ENCODE results near the gene XPO4. TPM values are rescaled to one million over a fixed set of nuclear protein-coding genes. Genes with fewer than 3 reads are reported as not detected.
"Not testable (repeated sequence)": the region's sequence is repeated elsewhere in the genome, so short reads cannot be mapped to it uniquely, and the experiment has no call there.

Gene XPO4
- polyA plus RNA-seq (2013) = 11.4 TPM

- 0% methylated on average over 70 of the region's 81 CpGs for WGBS (ENCODE audit: insufficient coverage)
- ChIA-PET POLR2A (interaction anchor here (0.5 to 0.7 kb wide), 3 partner anchors 18 to 121 kb away, joined by 3 to 6 read pairs (median 3); no protein-coding TSS in a partner anchor), CTCF (interaction anchor here (0.6 to 2.6 kb wide), 3 partner anchors 11 to 558 kb away, joined by 3 to 11 read pairs (median 4); no protein-coding TSS in a partner anchor)
- DNase-seq = peak; percentile 74 to 91 (median 90)
- Histone ChIP-seq H3K27me3 (replicated peaks in 2 of 5; ENCODE audit: control insufficient read depth in 4 of 5, insufficient read depth in 5 of 5, low read length in 4 of 5) (no peaks in the 10 kb centered on the region), H3K4me3 (ENCODE audit: control insufficient read depth in 1 of 7, extremely low read depth in 1 of 7, insufficient read depth in 4 of 7, low read depth in 2 of 7, low read length in 6 of 7) (peak within 1 kb of the TSS; percentile 89 to 99 (median 95)), H3K27ac (ENCODE audit: insufficient read depth in 1 of 2, low read depth in 1 of 2, low read length in 2 of 2, poor library complexity in 1 of 2, severe bottlenecking in 2 of 2) (peak within 1 kb of the TSS; percentile 91 to 96), H3K4me1 (ENCODE audit: control extremely low read depth in 1 of 4, control insufficient read depth in 4 of 4, insufficient read depth in 4 of 4, low read length in 3 of 4) (peaks cover 6 to 17% (median 13%) of the 10 kb centered on the region in 4 experiments), H3K36me3 (ENCODE audit: control insufficient read depth in 4 of 4, insufficient read depth in 4 of 4, low read length in 3 of 4) (peaks cover 0 to 13% (median 8%) of the 10 kb centered on the region in 4 experiments), H3K9me3 (ENCODE audit: control extremely low read depth in 1 of 5, control insufficient read depth in 4 of 5, insufficient read depth in 2 of 5, low read depth in 1 of 5, low read length in 4 of 5) (no peaks in the 10 kb centered on the region)
These were observed at the start of gene XPO4 for GRCh38 chr13:20902438-20903163. Gene XPO4 (minus strand): TSS chr13:20902746. CDS start chr13:20902738, 8 bp downstream.

DNA sequence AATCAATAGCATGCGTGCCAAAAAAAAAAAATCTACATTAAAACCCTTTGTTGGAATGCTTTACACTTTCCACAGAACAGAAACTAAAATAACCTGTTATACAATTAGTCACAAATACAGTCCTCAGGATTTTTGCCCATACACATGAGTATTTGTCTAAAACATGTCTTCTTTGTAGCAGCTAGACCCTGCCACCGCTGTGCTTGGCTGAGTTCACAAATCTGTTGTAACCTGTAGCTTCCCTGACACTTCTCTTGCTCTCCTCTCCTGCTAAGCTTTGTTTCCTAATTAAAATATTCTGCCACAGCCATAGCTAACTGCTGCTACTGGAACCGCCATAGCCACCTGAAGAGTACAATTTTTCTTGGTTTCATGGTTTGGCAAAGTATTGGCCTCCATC lies 45.5 kb upstream of the XPO4 start:
- H3K4me1 ChIP-seq (ENCODE audit: control extremely low read depth in 1 of 4, control insufficient read depth in 4 of 4, insufficient read depth in 4 of 4, low read length in 3 of 4) = peaks cover 0 to 30% (median 25%) of the 10 kb centered on the region in 4 experiments
- 92% methylated on average over 2 of the region's 3 CpGs for WGBS (ENCODE audit: insufficient coverage)
- POLR2A ChIA-PET; CTCF ChIA-PET; H3K9me3 ChIP-seq (ENCODE audit: control extremely low read depth in 1 of 5, control insufficient read depth in 4 of 5, insufficient read depth in 2 of 5, low read depth in 1 of 5, low read length in 4 of 5); H3K27me3 ChIP-seq (replicated peaks in 2 of 5; ENCODE audit: control insufficient read depth in 4 of 5, insufficient read depth in 5 of 5, low read length in 4 of 5); H3K4me3 ChIP-seq (ENCODE audit: control insufficient read depth in 1 of 7, extremely low read depth in 1 of 7, insufficient read depth in 4 of 7, low read depth in 2 of 7, low read length in 6 of 7); DNase-seq; H3K27ac ChIP-seq (ENCODE audit: insufficient read depth in 1 of 2, low read depth in 1 of 2, low read length in 2 of 2, poor library complexity in 1 of 2, severe bottlenecking in 2 of 2); H3K36me3 ChIP-seq (ENCODE audit: control insufficient read depth in 4 of 4, insufficient read depth in 4 of 4, low read length in 3 of 4): not testable (repeated sequence)

DNA sequence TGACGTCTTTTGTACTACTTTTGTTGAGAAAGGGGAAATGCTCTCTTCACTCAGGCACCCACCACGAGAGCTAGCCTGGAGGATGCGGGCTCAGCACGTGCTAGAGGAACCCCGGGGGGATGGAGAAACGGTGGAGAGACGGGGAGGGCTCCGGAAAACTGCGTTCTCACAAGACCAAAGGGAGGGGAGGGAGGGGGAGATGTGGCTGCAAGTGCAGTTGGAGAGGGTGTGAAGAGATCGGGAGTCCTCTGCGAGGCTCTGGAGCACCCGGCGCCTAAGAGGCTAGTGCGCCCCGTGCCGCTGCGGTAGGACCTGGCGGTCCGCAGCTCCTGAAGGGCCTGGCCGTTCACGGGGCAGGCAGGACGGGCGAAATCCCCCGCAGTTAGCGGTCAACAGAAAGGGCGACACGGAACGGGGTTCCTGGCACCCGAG lies 43.4 kb upstream of the XPO4 start:
- no peaks in the 10 kb centered on the region for H3K9me3 ChIP-seq (ENCODE audit: control extremely low read depth in 1 of 5, control insufficient read depth in 4 of 5, insufficient read depth in 2 of 5, low read depth in 1 of 5, low read length in 4 of 5)
- peaks cover 0 to 37% (median 27%) of the 10 kb centered on the region in 4 experiments for H3K4me1 ChIP-seq (ENCODE audit: control extremely low read depth in 1 of 4, control insufficient read depth in 4 of 4, insufficient read depth in 4 of 4, low read length in 3 of 4)
- peak; percentile 93 to 98 (median 98) for DNase-seq
- WGBS (ENCODE audit: insufficient coverage) = under 1% methylated on average over 25 of the region's 29 CpGs
- no peaks in the 10 kb centered on the region for H3K36me3 ChIP-seq (ENCODE audit: control insufficient read depth in 4 of 4, insufficient read depth in 4 of 4, low read length in 3 of 4)
- H3K27me3 ChIP-seq (replicated peaks in 2 of 5; ENCODE audit: control insufficient read depth in 4 of 5, insufficient read depth in 5 of 5, low read length in 4 of 5) = no peaks in the 10 kb centered on the region
- ChIA-PET POLR2A (no interaction called here), CTCF (interaction anchor here (0.7 to 1.4 kb wide), 5 partner anchors 20 to 191 kb away, joined by 3 to 4 read pairs (median 3); no protein-coding TSS in a partner anchor)
- no peak overlapping the region for H3K27ac ChIP-seq (ENCODE audit: insufficient read depth in 1 of 2, low read depth in 1 of 2, low read length in 2 of 2, poor library complexity in 1 of 2, severe bottlenecking in 2 of 2)
- peak overlapping the region in 6 of 7 experiments; percentile 16 to 68 (median 37) for H3K4me3 ChIP-seq (ENCODE audit: control insufficient read depth in 1 of 7, extremely low read depth in 1 of 7, insufficient read depth in 4 of 7, low read depth in 2 of 7, low read length in 6 of 7)

DNA sequence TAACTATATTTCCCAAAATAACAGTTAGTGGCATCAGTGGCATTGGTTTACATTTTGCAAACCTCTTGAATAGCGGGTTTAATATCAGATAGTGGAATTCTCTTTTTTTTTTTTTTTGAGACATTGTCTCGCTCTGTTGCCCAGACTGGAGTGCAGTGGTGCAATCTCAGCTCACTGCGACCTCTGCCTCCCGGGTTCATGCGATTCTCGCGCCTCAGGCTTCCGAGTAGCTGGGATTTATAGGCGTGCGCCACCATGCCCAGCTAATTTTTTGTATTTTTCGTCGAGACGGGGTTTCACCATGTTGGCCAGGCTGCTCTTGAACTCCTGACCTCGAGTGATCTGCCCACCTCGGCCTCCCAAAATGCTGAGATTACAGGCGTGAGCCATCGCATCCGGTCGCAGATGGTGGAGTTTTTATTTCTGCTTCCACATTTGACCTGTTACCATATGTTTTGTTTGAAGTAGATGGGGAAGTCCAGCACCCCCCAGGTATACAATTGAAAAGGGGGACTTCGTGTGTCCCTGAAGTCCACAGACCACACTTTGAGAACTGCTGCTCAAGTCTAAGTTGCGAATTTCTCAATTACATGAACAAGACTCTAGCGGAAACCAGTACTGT lies 40.5 kb upstream of the XPO4 start:
- ChIA-PET POLR2A (interaction anchor here (0.6 to 0.9 kb wide), 3 partner anchors 68 to 133 kb away, joined by 3 to 5 read pairs (median 3); no protein-coding TSS in a partner anchor), CTCF (interaction anchor here (0.7 to 3.6 kb wide), 22 partner anchors 11 to 537 kb away, joined by 3 to 25 read pairs (median 5); no protein-coding TSS in a partner anchor)
- 87% methylated on average over 18 of the region's 22 CpGs for WGBS (ENCODE audit: insufficient coverage)
- H3K27me3 ChIP-seq (replicated peaks in 2 of 5; ENCODE audit: control insufficient read depth in 4 of 5, insufficient read depth in 5 of 5, low read length in 4 of 5) = no peaks in the 10 kb centered on the region
- H3K4me1 ChIP-seq (ENCODE audit: control extremely low read depth in 1 of 4, control insufficient read depth in 4 of 4, insufficient read depth in 4 of 4, low read length in 3 of 4) = peaks cover 0 to 37% (median 27%) of the 10 kb centered on the region in 4 experiments
- no peak for DNase-seq
- no peaks in the 10 kb centered on the region for H3K36me3 ChIP-seq (ENCODE audit: control insufficient read depth in 4 of 4, insufficient read depth in 4 of 4, low read length in 3 of 4)
- H3K4me3 ChIP-seq (ENCODE audit: control insufficient read depth in 1 of 7, extremely low read depth in 1 of 7, insufficient read depth in 4 of 7, low read depth in 2 of 7, low read length in 6 of 7) = no peak overlapping the region
- peak overlapping the region; percentile 72 to 84 for H3K27ac ChIP-seq (ENCODE audit: insufficient read depth in 1 of 2, low read depth in 1 of 2, low read length in 2 of 2, poor library complexity in 1 of 2, severe bottlenecking in 2 of 2)
- H3K9me3 ChIP-seq (ENCODE audit: control extremely low read depth in 1 of 5, control insufficient read depth in 4 of 5, insufficient read depth in 2 of 5, low read depth in 1 of 5, low read length in 4 of 5) = no peaks in the 10 kb centered on the region

GRCh38 chr13:20940511-20940910 lies 38.0 kb upstream of the XPO4 start:
- H3K27me3 ChIP-seq (replicated peaks in 2 of 5; ENCODE audit: control insufficient read depth in 4 of 5, insufficient read depth in 5 of 5, low read length in 4 of 5); DNase-seq; H3K4me3 ChIP-seq (ENCODE audit: control insufficient read depth in 1 of 7, extremely low read depth in 1 of 7, insufficient read depth in 4 of 7, low read depth in 2 of 7, low read length in 6 of 7); H3K27ac ChIP-seq (ENCODE audit: insufficient read depth in 1 of 2, low read depth in 1 of 2, low read length in 2 of 2, poor library complexity in 1 of 2, severe bottlenecking in 2 of 2); H3K9me3 ChIP-seq (ENCODE audit: control extremely low read depth in 1 of 5, control insufficient read depth in 4 of 5, insufficient read depth in 2 of 5, low read depth in 1 of 5, low read length in 4 of 5); CTCF ChIA-PET; H3K36me3 ChIP-seq (ENCODE audit: control insufficient read depth in 4 of 4, insufficient read depth in 4 of 4, low read length in 3 of 4); POLR2A ChIA-PET: not testable (repeated sequence)
- WGBS (ENCODE audit: insufficient coverage) = 94% methylated on average over 4 of the region's 10 CpGs
- H3K4me1 ChIP-seq (ENCODE audit: control extremely low read depth in 1 of 4, control insufficient read depth in 4 of 4, insufficient read depth in 4 of 4, low read length in 3 of 4) = peaks cover 0 to 29% (median 18%) of the 10 kb centered on the region in 4 experiments

GRCh38 chr13:20940083-20940482 lies 37.5 kb upstream of the XPO4 start:
- CTCF ChIA-PET = no interaction called here
- peaks cover 0 to 25% (median 16%) of the 10 kb centered on the region in 4 experiments for H3K4me1 ChIP-seq (ENCODE audit: control extremely low read depth in 1 of 4, control insufficient read depth in 4 of 4, insufficient read depth in 4 of 4, low read length in 3 of 4)
- WGBS (ENCODE audit: insufficient coverage) = 86% methylated on average over 2 of the region's 3 CpGs

More at GRCh38 chr13:20940083-20940482, 37.5 kb upstream of the XPO4 start:
- Histone ChIP-seq H3K9me3 (ENCODE audit: control extremely low read depth in 1 of 5, control insufficient read depth in 4 of 5, insufficient read depth in 2 of 5, low read depth in 1 of 5, low read length in 4 of 5) (no peaks in the 10 kb centered on the region), H3K4me3 (ENCODE audit: control insufficient read depth in 1 of 7, extremely low read depth in 1 of 7, insufficient read depth in 4 of 7, low read depth in 2 of 7, low read length in 6 of 7) (no peak overlapping the region), H3K27me3 (replicated peaks in 2 of 5; ENCODE audit: control insufficient read depth in 4 of 5, insufficient read depth in 5 of 5, low read length in 4 of 5) (no peaks in the 10 kb centered on the region), H3K27ac (ENCODE audit: insufficient read depth in 1 of 2, low read depth in 1 of 2, low read length in 2 of 2, poor library complexity in 1 of 2, severe bottlenecking in 2 of 2) (no peak overlapping the region), H3K36me3 (ENCODE audit: control insufficient read depth in 4 of 4, insufficient read depth in 4 of 4, low read length in 3 of 4) (no peaks in the 10 kb centered on the region)
- POLR2A ChIA-PET = no interaction called here
- no peak for DNase-seq
